Neural crest cell (in vitro differentiated cells): ENCODE data around the gene UROC1. TPM values are rescaled to one million over a fixed set of nuclear protein-coding genes. Genes with fewer than 3 reads are reported as not detected.

ENCODE experiments used
- DNase-seq: peaks from one replicate; pipeline ENCODE4 v3.0.0; 2021; ENCODE audit warnings: low read depth, mixed read lengths, low spot score
- H3K27ac Mint-ChIP-seq: one replicate; pipeline ENCODE4 v1.8.0; 2021; ENCODE audit warnings: mild to moderate bottlenecking, mixed read lengths; ENCODE audit not compliant: unreplicated experiment
- H3K27me3 Mint-ChIP-seq: 2 replicates; pipeline ENCODE4 v1.8.0; 2021; ENCODE audit warnings: low read depth, mild to moderate bottlenecking, mixed read lengths
- H3K36me3 Mint-ChIP-seq: 2 replicates; pipeline ENCODE4 v1.8.0; 2021; ENCODE audit warnings: low read depth, mild to moderate bottlenecking, mixed read lengths
- H3K4me1 Mint-ChIP-seq: 2 replicates; pipeline ENCODE4 v1.8.0; 2021; ENCODE audit warnings: mixed read lengths
- H3K4me3 Mint-ChIP-seq: one replicate; pipeline ENCODE4 v1.8.0; 2021; ENCODE audit warnings: mild to moderate bottlenecking, mixed read lengths
- H3K9me3 Mint-ChIP-seq: 2 replicates; pipeline ENCODE4 v1.8.0; 2021; ENCODE audit warnings: mixed read lengths
- CTCF ChIP-seq: fragments of 200-600 bp; sonication (generic); conservative IDR thresholded peaks from 2 replicates; pipeline ENCODE4 v1.5.0; 2021; ENCODE audit warnings: antibody characterized with exemption, mild to moderate bottlenecking
- total RNA-seq: library from RNA; stranded (reverse); gene quantifications from 2 replicates; pipeline ENCODE4 v1.2.1, GENCODE V29; 2021

UROC1 gene
- total RNA-seq, 1 donor from 2014 or later, result not detected

GRCh38 chr3:126465928-126466544, 51.5 kb downstream of the UROC1 start:
- H3K4me1 Mint-ChIP-seq, result peaks cover 4% of the 10 kb centered on the region
- TF ChIP-seq CTCF, result no peak
- H3K36me3 Mint-ChIP-seq, result peaks cover 23% of the 10 kb centered on the region
- no peak overlapping the region for H3K27ac Mint-ChIP-seq
- no peak overlapping the region for H3K4me3 Mint-ChIP-seq
- H3K9me3 Mint-ChIP-seq, result no peaks in the 10 kb centered on the region
- no peak for DNase-seq
- H3K27me3 Mint-ChIP-seq, result no peaks in the 10 kb centered on the region

GRCh38 chr3:126464997-126465396, 52.6 kb downstream of the UROC1 start:
- Mint-ChIP-seq H3K27ac (no peak overlapping the region), H3K4me1 (peaks cover 4% of the 10 kb centered on the region), H3K27me3 (no peaks in the 10 kb centered on the region), H3K4me3 (no peak overlapping the region), H3K36me3 (peaks cover 25% of the 10 kb centered on the region), H3K9me3 (no peaks in the 10 kb centered on the region)
- TF ChIP-seq CTCF, result no peak
- no peak for DNase-seq

- Mint-ChIP-seq H3K27ac (no peak overlapping the region), H3K27me3 (no peaks in the 10 kb centered on the region)
These were observed 53.1 kb downstream of the UROC1 start for GRCh38 chr3:126464494-126464893.

GRCh38 chr3:126464093-126464492, 53.5 kb downstream of the UROC1 start:
- H3K27me3 Mint-ChIP-seq, result no peaks in the 10 kb centered on the region
- no peak for DNase-seq
- no peaks in the 10 kb centered on the region for H3K4me1 Mint-ChIP-seq
- peaks cover 18% of the 10 kb centered on the region for H3K36me3 Mint-ChIP-seq
- H3K4me3 Mint-ChIP-seq, result no peak overlapping the region
- no peak overlapping the region for H3K27ac Mint-ChIP-seq
- H3K9me3 Mint-ChIP-seq, result no peaks in the 10 kb centered on the region
- no peak for TF ChIP-seq CTCF

More at GRCh38 chr3:126464494-126464893, 53.1 kb downstream of the UROC1 start:
- Mint-ChIP-seq H3K9me3 (no peaks in the 10 kb centered on the region), H3K4me1 (peaks cover under 1% of the 10 kb centered on the region), H3K36me3 (peaks cover 20% of the 10 kb centered on the region), H3K4me3 (no peak overlapping the region)
- TF ChIP-seq CTCF, result no peak
- DNase-seq, result no peak

GRCh38 chr3:126463521-126463920, 54.1 kb downstream of the UROC1 start:
- Mint-ChIP-seq H3K36me3 (peaks cover 17% of the 10 kb centered on the region), H3K4me3 (no peak overlapping the region), H3K4me1 (no peaks in the 10 kb centered on the region), H3K27me3 (no peaks in the 10 kb centered on the region), H3K9me3 (no peaks in the 10 kb centered on the region), H3K27ac (no peak overlapping the region)
- DNase-seq, result no peak
- no peak for TF ChIP-seq CTCF
